ENCODE measurements around the gene CA9. TPM values are rescaled to one million over a fixed set of nuclear protein-coding genes. Genes with fewer than 3 reads are reported as not detected.

CA9 gene
- total RNA-seq (2022) (not detected in 2 replicates), Bru-seq, nascent RNA (not detected), BruChase-seq, experiment 1, labeled RNA remaining after a 2-hour chase (not detected), BruChase-seq, experiment 2, labeled RNA remaining after a 6-hour chase (not detected)
- long read RNA-seq: 0 reads

GRCh38 chr9:35673132-35674024 is at the start of gene CA9:
Gene CA9 (plus strand): TSS chr9:35673928. CDS start chr9:35673960, 32 bp downstream.
- ChIA-PET POLR2A (interaction anchor here (0.6 kb wide), 1 partner anchor 58 kb away, joined by 3 read pairs; no protein-coding TSS in a partner anchor), CTCF (interaction anchor here (1.2 kb wide), 1 partner anchor 24 kb away, joined by 5 read pairs; no protein-coding TSS in a partner anchor)
- H3K4me1 Mint-ChIP-seq (ENCODE audit: low read depth, unreplicated experiment): peaks cover 14% of the 10 kb centered on the region
- no peak for DNase-seq
- Histone ChIP-seq H3K9me3 (no peaks in the 10 kb centered on the region), H3K36me3 (ENCODE audit: control insufficient read depth, insufficient read depth, low read length) (no peaks in the 10 kb centered on the region), H3K4me1 (peaks cover 21% of the 10 kb centered on the region), H3K4me3 (ENCODE audit: low read depth, low read length) (no peak within 1 kb of the TSS), H3K27me3 (replicated peaks; ENCODE audit: control insufficient read depth, insufficient read depth, low read length) (no peaks in the 10 kb centered on the region)
- TF ChIP-seq, protein P1, sequence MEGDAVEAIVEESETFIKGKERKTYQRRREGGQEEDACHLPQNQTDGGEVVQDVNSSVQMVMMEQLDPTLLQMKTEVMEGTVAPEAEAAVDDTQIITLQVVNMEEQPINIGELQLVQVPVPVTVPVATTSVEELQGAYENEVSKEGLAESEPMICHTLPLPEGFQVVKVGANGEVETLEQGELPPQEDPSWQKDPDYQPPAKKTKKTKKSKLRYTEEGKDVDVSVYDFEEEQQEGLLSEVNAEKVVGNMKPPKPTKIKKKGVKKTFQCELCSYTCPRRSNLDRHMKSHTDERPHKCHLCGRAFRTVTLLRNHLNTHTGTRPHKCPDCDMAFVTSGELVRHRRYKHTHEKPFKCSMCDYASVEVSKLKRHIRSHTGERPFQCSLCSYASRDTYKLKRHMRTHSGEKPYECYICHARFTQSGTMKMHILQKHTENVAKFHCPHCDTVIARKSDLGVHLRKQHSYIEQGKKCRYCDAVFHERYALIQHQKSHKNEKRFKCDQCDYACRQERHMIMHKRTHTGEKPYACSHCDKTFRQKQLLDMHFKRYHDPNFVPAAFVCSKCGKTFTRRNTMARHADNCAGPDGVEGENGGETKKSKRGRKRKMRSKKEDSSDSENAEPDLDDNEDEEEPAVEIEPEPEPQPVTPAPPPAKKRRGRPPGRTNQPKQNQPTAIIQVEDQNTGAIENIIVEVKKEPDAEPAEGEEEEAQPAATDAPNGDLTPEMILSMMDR (IDR thresholded peaks at IDR 0.05; ENCODE audit: insufficient read depth in 1 of 2, low read depth in 1 of 2, low read length in 1 of 2, severe bottlenecking in 1 of 2, unreplicated experiment in 1 of 2): no peak
- no peak within 1 kb of the TSS for H3K4me3 Mint-ChIP-seq (ENCODE audit: unreplicated experiment)
- intact Hi-C loops (cut with micrococcal nuclease; ENCODE audit: unreplicated experiment): no loop called here
- H3K9me3 Mint-ChIP-seq (ENCODE audit: unreplicated experiment): no peaks in the 10 kb centered on the region
- no peaks in the 10 kb centered on the region for H3K27me3 Mint-ChIP-seq (ENCODE audit: insufficient read depth, unreplicated experiment)
- peaks cover 5% of the 10 kb centered on the region for H3K36me3 Mint-ChIP-seq (ENCODE audit: insufficient read depth, unreplicated experiment)
- BruUV-seq (replicated peaks): no TSS peak
- H3K27ac Mint-ChIP-seq (ENCODE audit: unreplicated experiment): no peak within 1 kb of the TSS

GRCh38 chr9:35627575-35627974 is 46.2 kb upstream of the CA9 start:
- intact Hi-C loops (cut with micrococcal nuclease; ENCODE audit: unreplicated experiment): no loop called here
- TF ChIP-seq, protein P1 (IDR thresholded peaks at IDR 0.05; ENCODE audit: insufficient read depth in 1 of 2, low read depth in 1 of 2, low read length in 1 of 2, severe bottlenecking in 1 of 2, unreplicated experiment in 1 of 2): no peak
- BruUV-seq (replicated peaks): no TSS peak

DNA sequence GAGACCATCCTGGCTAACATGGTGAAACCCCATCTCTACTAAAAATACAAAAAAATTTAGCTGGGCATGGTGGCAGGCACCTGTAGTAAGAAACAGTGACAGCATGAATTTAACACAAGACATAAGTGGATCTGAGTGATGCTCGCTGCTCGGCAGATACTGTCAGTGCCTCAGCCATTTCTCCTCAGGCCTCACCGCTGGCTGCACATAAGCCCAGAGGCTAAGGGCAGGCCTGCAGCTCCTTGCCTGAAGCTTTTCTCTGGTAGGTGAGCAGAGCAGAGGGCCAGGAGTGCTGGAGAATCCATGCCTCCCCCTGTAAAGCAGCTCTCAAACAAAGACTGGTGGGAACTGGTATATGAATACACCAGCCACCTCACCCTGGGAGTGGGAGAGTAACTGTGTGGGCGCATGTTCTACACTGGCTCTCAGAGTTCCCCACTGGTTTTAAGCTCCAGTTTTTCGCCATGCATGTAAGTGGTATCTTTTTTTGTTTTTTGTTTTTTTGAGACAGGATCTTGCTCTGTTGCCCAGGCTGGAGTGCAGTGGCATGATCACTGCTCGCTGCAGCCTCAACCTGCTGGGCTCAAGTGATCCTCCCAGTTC is 45.2 kb upstream of the CA9 start:
- intact Hi-C loops (cut with micrococcal nuclease; ENCODE audit: unreplicated experiment): no loop called here
- no peaks in the 10 kb centered on the region for H3K36me3 ChIP-seq (ENCODE audit: control insufficient read depth, insufficient read depth, low read length)
- no peaks in the 10 kb centered on the region for H3K9me3 ChIP-seq
- no peaks in the 10 kb centered on the region for H3K9me3 Mint-ChIP-seq (ENCODE audit: unreplicated experiment)
- no peak overlapping the region for H3K4me3 Mint-ChIP-seq (ENCODE audit: unreplicated experiment)
- H3K27ac Mint-ChIP-seq (ENCODE audit: unreplicated experiment): no peak overlapping the region
- BruUV-seq (replicated peaks): no TSS peak
- H3K27me3 ChIP-seq (replicated peaks; ENCODE audit: control insufficient read depth, insufficient read depth, low read length): no peaks in the 10 kb centered on the region
- H3K36me3 Mint-ChIP-seq (ENCODE audit: insufficient read depth, unreplicated experiment): no peaks in the 10 kb centered on the region
- CTCF ChIA-PET: no interaction called here
- no peaks in the 10 kb centered on the region for H3K4me1 Mint-ChIP-seq (ENCODE audit: low read depth, unreplicated experiment)
- POLR2A ChIA-PET: no interaction called here
- no peaks in the 10 kb centered on the region for H3K4me1 ChIP-seq
- DNase-seq: no peak
- H3K27me3 Mint-ChIP-seq (ENCODE audit: insufficient read depth, unreplicated experiment): no peaks in the 10 kb centered on the region
- TF ChIP-seq, protein P1 (IDR thresholded peaks at IDR 0.05; ENCODE audit: insufficient read depth in 1 of 2, low read depth in 1 of 2, low read length in 1 of 2, severe bottlenecking in 1 of 2, unreplicated experiment in 1 of 2): no peak
- H3K4me3 ChIP-seq (ENCODE audit: low read depth, low read length): no peak overlapping the region

More at GRCh38 chr9:35627575-35627974, 46.2 kb upstream of the CA9 start:
- H3K27ac Mint-ChIP-seq (ENCODE audit: unreplicated experiment): no peak overlapping the region
- DNase-seq: no peak
- Histone ChIP-seq H3K4me3 (ENCODE audit: low read depth, low read length) (no peak overlapping the region), H3K36me3 (ENCODE audit: control insufficient read depth, insufficient read depth, low read length) (no peaks in the 10 kb centered on the region), H3K4me1 (no peaks in the 10 kb centered on the region), H3K9me3 (no peaks in the 10 kb centered on the region), H3K27me3 (replicated peaks; ENCODE audit: control insufficient read depth, insufficient read depth, low read length) (no peaks in the 10 kb centered on the region)
- no peaks in the 10 kb centered on the region for H3K4me1 Mint-ChIP-seq (ENCODE audit: low read depth, unreplicated experiment)
- H3K4me3 Mint-ChIP-seq (ENCODE audit: unreplicated experiment): no peak overlapping the region
- CTCF ChIA-PET: interaction anchor here (1.1 kb wide), 1 partner anchor 24 kb away, joined by 4 read pairs; no protein-coding TSS in a partner anchor
- H3K27me3 Mint-ChIP-seq (ENCODE audit: insufficient read depth, unreplicated experiment): no peaks in the 10 kb centered on the region
- POLR2A ChIA-PET: no interaction called here
- no peaks in the 10 kb centered on the region for H3K9me3 Mint-ChIP-seq (ENCODE audit: unreplicated experiment)
- H3K36me3 Mint-ChIP-seq (ENCODE audit: insufficient read depth, unreplicated experiment): no peaks in the 10 kb centered on the region
